Right atrium auricular region (tissue), 2 donors: ENCODE measurements around the gene ACOX2. TPM values are rescaled to one million over a fixed set of nuclear protein-coding genes. Genes with fewer than 3 reads are reported as not detected.

ENCODE experiments used
- DNase-seq: peaks from one replicate; pipeline ENCODE4 v3.0.0-alpha.2; 2019; ENCODE audit warnings: low spot score
- H3K27ac ChIP-seq, 2 donors: fragments of 200-600 bp; sonication (generic); 1 replicate in 1 of 2; 2 replicates in 1 of 2; pipeline ENCODE4 v1.5.1; 2016 to 2019
- H3K27me3 ChIP-seq, 2 donors: fragments of 200-600 bp; sonication (generic); one replicate each; pipeline versions ENCODE4 v1.5.1 to v1.6.0; 2017 to 2019
- H3K36me3 ChIP-seq: fragments of 200-600 bp; sonication (generic); one replicate; pipeline ENCODE4 v1.5.1; 2016
- H3K4me1 ChIP-seq, 2 donors: fragments of 200-600 bp; sonication (generic); one replicate each; pipeline versions ENCODE4 v1.5.1 to v1.6.0; 2017 to 2019
- H3K4me3 ChIP-seq, 2 donors: fragments of 200-600 bp; sonication (generic); 1 replicate in 1 of 2; 2 replicates in 1 of 2; pipeline ENCODE4 v1.5.1; 2017 to 2019; ENCODE audit warnings: mild to moderate bottlenecking in 1 of 2, moderate library complexity in 1 of 2
- H3K9me3 ChIP-seq, 2 donors: fragments of 200-600 bp; sonication (generic); one replicate each; pipeline ENCODE4 v1.5.1; 2019
- total RNA-seq, 2 donors: library from RNA; depleted of rRNA; stranded (reverse); fragments of >200 nt; gene quantifications; one replicate each; pipeline ENCODE4 v1.1.0, GENCODE V29; 2016
- TF ChIP-seq, protein P1 (sequence below), 2 donors: fragments of 200-600 bp; sonication (generic); IDR thresholded peaks; one replicate each; pipeline ENCODE4 v1.5.1; 2019; ENCODE audit warnings: antibody characterized with exemption in 2 of 2

Gene ACOX2
- total RNA-seq, 2 donors from 2014 or later = 11.5 to 30.2 TPM

DNA sequence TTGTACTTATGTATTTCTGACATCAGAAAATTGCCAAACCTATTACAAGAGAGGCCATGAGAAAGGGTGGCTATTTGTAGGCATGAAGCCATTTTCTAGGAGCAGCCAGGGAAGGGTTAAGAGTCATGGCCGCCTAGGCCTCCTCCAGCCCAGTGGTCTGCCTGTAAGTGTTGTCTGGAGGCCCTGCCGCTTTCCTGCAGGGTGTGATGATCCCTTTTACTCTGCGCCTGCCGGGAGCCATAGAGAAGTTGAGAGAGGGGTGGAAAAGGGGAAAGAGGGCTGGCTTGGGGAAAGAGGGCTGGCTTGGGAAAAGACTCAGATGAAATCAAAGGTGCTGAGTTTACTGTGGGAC is 74.2 kb downstream of the ACOX2 start:
- H3K36me3 ChIP-seq = no peaks in the 10 kb centered on the region
- H3K27me3 ChIP-seq = no peaks in the 10 kb centered on the region
- H3K9me3 ChIP-seq = no peaks in the 10 kb centered on the region
- TF ChIP-seq, protein P1, sequence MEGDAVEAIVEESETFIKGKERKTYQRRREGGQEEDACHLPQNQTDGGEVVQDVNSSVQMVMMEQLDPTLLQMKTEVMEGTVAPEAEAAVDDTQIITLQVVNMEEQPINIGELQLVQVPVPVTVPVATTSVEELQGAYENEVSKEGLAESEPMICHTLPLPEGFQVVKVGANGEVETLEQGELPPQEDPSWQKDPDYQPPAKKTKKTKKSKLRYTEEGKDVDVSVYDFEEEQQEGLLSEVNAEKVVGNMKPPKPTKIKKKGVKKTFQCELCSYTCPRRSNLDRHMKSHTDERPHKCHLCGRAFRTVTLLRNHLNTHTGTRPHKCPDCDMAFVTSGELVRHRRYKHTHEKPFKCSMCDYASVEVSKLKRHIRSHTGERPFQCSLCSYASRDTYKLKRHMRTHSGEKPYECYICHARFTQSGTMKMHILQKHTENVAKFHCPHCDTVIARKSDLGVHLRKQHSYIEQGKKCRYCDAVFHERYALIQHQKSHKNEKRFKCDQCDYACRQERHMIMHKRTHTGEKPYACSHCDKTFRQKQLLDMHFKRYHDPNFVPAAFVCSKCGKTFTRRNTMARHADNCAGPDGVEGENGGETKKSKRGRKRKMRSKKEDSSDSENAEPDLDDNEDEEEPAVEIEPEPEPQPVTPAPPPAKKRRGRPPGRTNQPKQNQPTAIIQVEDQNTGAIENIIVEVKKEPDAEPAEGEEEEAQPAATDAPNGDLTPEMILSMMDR (IDR thresholded peaks at IDR 0.05) = no peak
- no peak overlapping the region for H3K27ac ChIP-seq
- no peak overlapping the region for H3K4me3 ChIP-seq
- DNase-seq = no peak
- H3K4me1 ChIP-seq = peaks cover 0 to 13% of the 10 kb centered on the region in 2 donors

DNA sequence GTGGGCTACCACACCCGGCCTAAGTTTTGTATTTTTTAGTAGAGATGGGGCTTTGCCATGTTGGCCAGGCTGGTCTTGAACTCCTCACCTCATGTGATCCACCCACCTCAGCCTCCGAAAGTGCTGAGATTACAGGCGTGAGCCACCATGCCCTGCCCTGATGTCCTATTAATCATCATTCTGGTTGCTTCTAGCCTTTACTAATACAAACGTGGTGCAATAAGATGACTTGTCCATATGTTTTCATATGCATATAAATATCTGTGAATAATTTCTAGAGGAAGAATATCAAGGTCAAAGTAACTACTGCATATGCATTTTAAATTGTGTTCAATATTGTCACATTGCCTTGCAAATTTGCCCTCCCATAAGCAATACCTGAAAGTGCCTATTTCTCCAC is 77.8 kb downstream of the ACOX2 start:
- TF ChIP-seq, protein P1 (IDR thresholded peaks at IDR 0.05) = no peak
- H3K27ac ChIP-seq = no peak overlapping the region
- no peaks in the 10 kb centered on the region for H3K27me3 ChIP-seq
- no peak overlapping the region for H3K4me3 ChIP-seq
- H3K9me3 ChIP-seq = peaks cover 0 to 24% of the 10 kb centered on the region in 2 donors
- no peak for DNase-seq
- H3K36me3 ChIP-seq = no peaks in the 10 kb centered on the region
- peaks cover 0 to 13% of the 10 kb centered on the region in 2 donors for H3K4me1 ChIP-seq

Other genes with a start within 250 kb of the ACOX2 start
- gene RPP14, start 230.9 kb downstream of the ACOX2 start, total RNA-seq = 10 to 100 TPM in 1 of 2 donors, 1 to 10 TPM in 1; 10.0 to 10.9 TPM
- gene HTD2, start 230.7 kb downstream of the ACOX2 start, total RNA-seq = 10 to 100 TPM; 12.1 to 14.7 TPM
- 10 to 100 TPM; 18.3 to 22.5 TPM for gene PXK, start 204.3 kb downstream of the ACOX2 start, total RNA-seq
- gene PDHB, start 103.4 kb downstream of the ACOX2 start, total RNA-seq = 100 to 1,000 TPM; 111 to 181 TPM
- gene KCTD6, start 45.1 kb downstream of the ACOX2 start, total RNA-seq = 10 to 100 TPM in 1 of 2 donors, 1 to 10 TPM in 1; 9.5 to 10.6 TPM
- gene FAM107A, start 40.2 kb upstream of the ACOX2 start, total RNA-seq = 10 to 100 TPM; 76.5 to 80.7 TPM
- not detected for gene FAM3D, start 129.6 kb upstream of the ACOX2 start, total RNA-seq